GM06990 (cell line): ENCODE measurements around the gene NACA2.
"Not testable (repeated sequence)": the region's sequence is repeated elsewhere in the genome, so short reads cannot be mapped to it uniquely, and the experiment has no call there.

Source experiments
- DNase-seq: peaks from one replicate; pipeline ENCODE4 v3.0.0-alpha.2; 2011; ENCODE audit not compliant: insufficient read length; ENCODE audit errors: extremely low read depth
- H3K27me3 ChIP-seq: replicated peaks from 2 replicates; pipeline ENCODE4 v1.6.0; 2011; ENCODE audit warnings: low read length; ENCODE audit not compliant: control insufficient read depth, insufficient read depth
- H3K36me3 ChIP-seq: 2 replicates; pipeline ENCODE4 v1.5.1; 2011; ENCODE audit warnings: low read length; ENCODE audit not compliant: control insufficient read depth, insufficient read depth
- H3K4me3 ChIP-seq: replicated peaks from 2 replicates; pipeline ENCODE4 v1.5.1; 2011; ENCODE audit warnings: low read depth, mild to moderate bottlenecking, control low read depth, low read length
- TF ChIP-seq, protein P1 (sequence below): IDR thresholded peaks from 2 replicates; pipeline ENCODE4 v1.5.1; 2011; ENCODE audit warnings: low read length, control low read depth, mild to moderate bottlenecking, inconsistent platforms; ENCODE audit not compliant: insufficient read depth, poor library complexity, severe bottlenecking

The NACA2 gene

GRCh38 chr17:61568219-61569072, 22.6 kb downstream of the NACA2 start:
- DNase-seq, result no peak
- H3K36me3 ChIP-seq, result no peaks in the 10 kb centered on the region
- TF ChIP-seq, protein P1, sequence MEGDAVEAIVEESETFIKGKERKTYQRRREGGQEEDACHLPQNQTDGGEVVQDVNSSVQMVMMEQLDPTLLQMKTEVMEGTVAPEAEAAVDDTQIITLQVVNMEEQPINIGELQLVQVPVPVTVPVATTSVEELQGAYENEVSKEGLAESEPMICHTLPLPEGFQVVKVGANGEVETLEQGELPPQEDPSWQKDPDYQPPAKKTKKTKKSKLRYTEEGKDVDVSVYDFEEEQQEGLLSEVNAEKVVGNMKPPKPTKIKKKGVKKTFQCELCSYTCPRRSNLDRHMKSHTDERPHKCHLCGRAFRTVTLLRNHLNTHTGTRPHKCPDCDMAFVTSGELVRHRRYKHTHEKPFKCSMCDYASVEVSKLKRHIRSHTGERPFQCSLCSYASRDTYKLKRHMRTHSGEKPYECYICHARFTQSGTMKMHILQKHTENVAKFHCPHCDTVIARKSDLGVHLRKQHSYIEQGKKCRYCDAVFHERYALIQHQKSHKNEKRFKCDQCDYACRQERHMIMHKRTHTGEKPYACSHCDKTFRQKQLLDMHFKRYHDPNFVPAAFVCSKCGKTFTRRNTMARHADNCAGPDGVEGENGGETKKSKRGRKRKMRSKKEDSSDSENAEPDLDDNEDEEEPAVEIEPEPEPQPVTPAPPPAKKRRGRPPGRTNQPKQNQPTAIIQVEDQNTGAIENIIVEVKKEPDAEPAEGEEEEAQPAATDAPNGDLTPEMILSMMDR, result no peak
- H3K27me3 ChIP-seq, result no peaks in the 10 kb centered on the region; the same call in 1 of the 2 replicates
- no peak overlapping the region for H3K4me3 ChIP-seq

GRCh38 chr17:61567045-61567802, 23.8 kb downstream of the NACA2 start:
- Histone ChIP-seq H3K27me3 (no peaks in the 10 kb centered on the region; the same call in 1 of the 2 replicates), H3K4me3 (no peak overlapping the region), H3K36me3 (no peaks in the 10 kb centered on the region)
- TF ChIP-seq, protein P1, result no peak
- no peak for DNase-seq

- H3K27me3 ChIP-seq, DNase-seq, H3K4me3 ChIP-seq, H3K36me3 ChIP-seq: not testable (repeated sequence)
Observed at GRCh38 chr17:61566448-61566847, 24.6 kb downstream of the NACA2 start.

DNA sequence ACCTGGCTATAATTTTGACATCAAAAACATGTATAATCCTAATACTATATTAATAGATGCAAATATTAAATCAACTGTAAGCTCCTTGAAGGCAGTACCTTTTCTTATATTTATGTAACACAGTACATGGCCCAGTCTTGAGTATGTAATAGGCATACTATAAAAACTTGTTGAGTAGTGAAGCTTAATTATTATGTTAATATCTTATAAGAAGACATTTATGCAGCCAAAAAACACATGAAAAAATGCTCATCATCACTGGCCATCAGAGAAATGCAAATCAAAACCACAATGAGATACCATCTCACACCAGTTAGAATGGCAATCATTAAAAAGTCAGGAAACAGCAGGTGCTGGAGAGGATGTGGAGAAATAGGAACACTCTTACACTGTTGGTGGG, 25.2 kb downstream of the NACA2 start:
- not testable (repeated sequence) for H3K4me3 ChIP-seq, H3K27me3 ChIP-seq, H3K36me3 ChIP-seq, DNase-seq

- TF ChIP-seq, protein P1, result no peak
- Histone ChIP-seq H3K27me3 (no peaks in the 10 kb centered on the region; the same call in 1 of the 2 replicates), H3K4me3 (no peak overlapping the region), H3K36me3 (no peaks in the 10 kb centered on the region)
- no peak for DNase-seq
Observed at GRCh38 chr17:61565213-61565612, 25.8 kb downstream of the NACA2 start.

- Histone ChIP-seq H3K36me3 (no peaks in the 10 kb centered on the region), H3K4me3 (no peak overlapping the region), H3K27me3 (no peaks in the 10 kb centered on the region; the same call in 1 of the 2 replicates)
- TF ChIP-seq, protein P1, result no peak
- DNase-seq, result no peak
Observed at GRCh38 chr17:61562287-61562686, 28.7 kb downstream of the NACA2 start.
